CD4-positive, alpha-beta T cell (primary cell): ENCODE data around the gene TIMM13. TPM values are rescaled to one million over a fixed set of nuclear protein-coding genes. Genes with fewer than 3 reads are reported as not detected.
"Not testable (repeated sequence)": the region's sequence is repeated elsewhere in the genome, so short reads cannot be mapped to it uniquely, and the experiment has no call there.

Experiments
- ATAC-seq: fragments of 200-7000 bp; cut with Tn5 transposase; one replicate; pipeline ENCODE4 v1.10.0; 2022; ENCODE audit warnings: mild to moderate bottlenecking; ENCODE audit not compliant: poor library complexity
- CTCF ChIA-PET: fragments of 350-600 bp; sonication (Branson Sonifier 250); formaldehyde crosslinking; loops from one replicate; lab custom pipeline; 2021; ENCODE audit warnings: antibody characterized with exemption, inconsistent platforms; lab: Charles Lee
- POLR2A ChIA-PET: fragments of 350-600 bp; sonication (Branson Sonifier 250); formaldehyde crosslinking; loops from one replicate; lab custom pipeline; 2021; ENCODE audit warnings: antibody characterized with exemption, inconsistent platforms; lab: Charles Lee
- DNase-seq, 14 experiments: peaks; one replicate each; pipeline ENCODE4 v3.0.0-alpha.2; 2013 to 2020; ENCODE audit warnings: mixed read lengths in 2 of 14
- H3K27ac ChIP-seq, 2 donors: one replicate each; pipeline versions ENCODE4 v1.5.1 to v1.7.0; 2013; ENCODE audit warnings: low read length in 2 of 2, low read depth in 1 of 2, mild to moderate bottlenecking in 1 of 2
- H3K27me3 ChIP-seq, 2 experiments: 1 replicate in 1 of 2; 2 replicates in 1 of 2; pipeline versions ENCODE4 v1.6.1 to v1.7.0; 2013; ENCODE audit warnings: low read length in 2 of 2, control low read depth in 1 of 2, mild to moderate bottlenecking in 1 of 2, moderate library complexity in 1 of 2; ENCODE audit not compliant: insufficient read depth in 2 of 2, control insufficient read depth in 1 of 2
- H3K36me3 ChIP-seq: one replicate; pipeline ENCODE4 v1.6.1; 2013; ENCODE audit warnings: low read length, control low read depth; ENCODE audit not compliant: insufficient read depth
- H3K4me1 ChIP-seq: one replicate; pipeline ENCODE4 v1.6.1; 2013; ENCODE audit warnings: low read length, control low read depth; ENCODE audit not compliant: insufficient read depth
- H3K4me3 ChIP-seq: one replicate; pipeline ENCODE4 v1.5.1; 2013; ENCODE audit warnings: mild to moderate bottlenecking, low read length, moderate library complexity
- H3K9me3 ChIP-seq, 2 experiments: 1 replicate in 1 of 2; 2 replicates in 1 of 2; pipeline versions ENCODE4 v1.6.1 to v1.7.0; 2013; ENCODE audit warnings: low read length in 2 of 2, mild to moderate bottlenecking in 2 of 2, control low read depth in 1 of 2, moderate library complexity in 1 of 2; ENCODE audit not compliant: control insufficient read depth in 1 of 2, insufficient read depth in 1 of 2
- H3K27ac Mint-ChIP-seq: one replicate; pipeline ENCODE4 v1.8.0; 2020; ENCODE audit warnings: mixed read lengths
- H3K27me3 Mint-ChIP-seq: one replicate; pipeline ENCODE4 v1.8.0; 2021; ENCODE audit warnings: mixed read lengths
- H3K36me3 Mint-ChIP-seq: one replicate; pipeline ENCODE4 v1.8.0; 2021; ENCODE audit warnings: low read depth, mixed read lengths
- H3K4me1 Mint-ChIP-seq: one replicate; pipeline ENCODE4 v1.8.0; 2021; ENCODE audit warnings: low read depth, mixed read lengths
- H3K4me3 Mint-ChIP-seq: one replicate; pipeline ENCODE4 v1.8.0; 2020; ENCODE audit warnings: mild to moderate bottlenecking, mixed read lengths
- H3K9me3 Mint-ChIP-seq: one replicate; pipeline ENCODE4 v1.8.0; 2020; ENCODE audit warnings: mixed read lengths
- intact Hi-C, 2 experiments: fragments of 100-400 bp; cut with DNase I in 1 of 2; cut with micrococcal nuclease in 1 of 2; formaldehyde crosslinking; loops; one replicate each; pipeline versions ENCODE4 v1.15.1 to v1.9.0; 2023 to 2025; cut with DNase I, micrococcal nuclease
- total RNA-seq, 174 experiments: library from RNA in 2 of 174; stranded (reverse) in 2 of 174; gene quantifications; one replicate each; pipeline ENCODE4 v1.2.3 and lab custom pipeline; 2021 to 2026
- TF ChIP-seq, protein P1 (sequence below): fragments of 200-600 bp; IDR thresholded peaks from one replicate; pipeline ENCODE4 v1.8.0; 2022; ENCODE audit warnings: antibody characterized with exemption, mild to moderate bottlenecking

Gene TIMM13
- total RNA-seq, 2 experiments from 2014 or later = 17.3 to 22.3 TPM

DNA sequence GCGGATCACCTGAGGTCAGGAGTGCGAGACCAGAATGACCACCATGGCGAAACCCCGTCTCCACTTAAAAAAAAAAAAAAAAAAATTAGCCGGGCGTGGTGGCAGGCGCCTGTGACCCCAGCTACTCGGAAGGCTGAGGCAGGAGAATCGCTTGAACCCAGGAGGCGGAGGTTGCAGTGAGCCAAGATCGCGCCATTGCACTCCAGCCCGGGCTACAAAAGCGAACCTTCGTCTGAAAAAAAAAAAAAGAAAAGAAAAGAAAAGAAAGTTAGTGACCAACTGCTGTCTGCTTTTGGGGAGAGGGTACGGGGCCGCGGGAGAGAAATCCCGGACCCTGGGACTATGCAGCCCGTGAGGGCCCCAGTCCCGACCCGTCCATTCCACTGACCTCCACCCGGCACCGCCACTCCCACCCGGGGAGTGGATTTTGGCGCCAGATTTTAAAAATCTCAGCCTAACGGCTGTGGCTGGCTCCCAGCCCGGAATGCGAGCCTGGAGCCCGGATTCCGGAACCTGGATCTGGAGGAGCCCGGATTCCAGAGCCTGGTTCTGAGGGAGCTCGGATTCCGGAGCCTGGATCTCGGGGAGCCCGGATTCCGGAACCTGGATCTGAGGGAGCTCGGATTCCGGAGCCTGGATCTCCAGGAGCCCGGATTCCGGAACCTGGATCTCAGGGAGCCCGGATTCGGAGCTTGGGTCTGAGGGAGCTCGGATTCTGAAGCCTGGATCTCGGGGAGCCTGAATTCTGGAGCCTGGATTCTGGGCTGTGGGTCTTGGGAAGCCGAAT, 35.4 kb upstream of the TIMM13 start:
- intact Hi-C loops = no loop called here
- no peaks in the 10 kb centered on the region for H3K9me3 ChIP-seq
- no peak overlapping the region for H3K27ac Mint-ChIP-seq
- H3K4me1 Mint-ChIP-seq = no peaks in the 10 kb centered on the region
- POLR2A ChIA-PET = interaction anchor here (0.8 to 1.5 kb wide), 2 partner anchors 13 to 158 kb away, joined by 3 to 13 read pairs; partner anchors contain the start of gene GADD45B
- H3K4me3 ChIP-seq = peak overlapping the region; percentile 72
- TF ChIP-seq, protein P1, sequence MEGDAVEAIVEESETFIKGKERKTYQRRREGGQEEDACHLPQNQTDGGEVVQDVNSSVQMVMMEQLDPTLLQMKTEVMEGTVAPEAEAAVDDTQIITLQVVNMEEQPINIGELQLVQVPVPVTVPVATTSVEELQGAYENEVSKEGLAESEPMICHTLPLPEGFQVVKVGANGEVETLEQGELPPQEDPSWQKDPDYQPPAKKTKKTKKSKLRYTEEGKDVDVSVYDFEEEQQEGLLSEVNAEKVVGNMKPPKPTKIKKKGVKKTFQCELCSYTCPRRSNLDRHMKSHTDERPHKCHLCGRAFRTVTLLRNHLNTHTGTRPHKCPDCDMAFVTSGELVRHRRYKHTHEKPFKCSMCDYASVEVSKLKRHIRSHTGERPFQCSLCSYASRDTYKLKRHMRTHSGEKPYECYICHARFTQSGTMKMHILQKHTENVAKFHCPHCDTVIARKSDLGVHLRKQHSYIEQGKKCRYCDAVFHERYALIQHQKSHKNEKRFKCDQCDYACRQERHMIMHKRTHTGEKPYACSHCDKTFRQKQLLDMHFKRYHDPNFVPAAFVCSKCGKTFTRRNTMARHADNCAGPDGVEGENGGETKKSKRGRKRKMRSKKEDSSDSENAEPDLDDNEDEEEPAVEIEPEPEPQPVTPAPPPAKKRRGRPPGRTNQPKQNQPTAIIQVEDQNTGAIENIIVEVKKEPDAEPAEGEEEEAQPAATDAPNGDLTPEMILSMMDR = no peak
- H3K36me3 ChIP-seq = no peaks in the 10 kb centered on the region
- H3K4me1 ChIP-seq = peaks cover 18% of the 10 kb centered on the region
- H3K36me3 Mint-ChIP-seq = no peaks in the 10 kb centered on the region
- H3K27ac ChIP-seq = no peak overlapping the region
- CTCF ChIA-PET = interaction anchor here (2.2 kb wide), 1 partner anchor 174 kb away, joined by 7 read pairs; no protein-coding TSS in a partner anchor
- H3K27me3 Mint-ChIP-seq = no peaks in the 10 kb centered on the region
- no peak for DNase-seq
- no peaks in the 10 kb centered on the region for H3K9me3 Mint-ChIP-seq
- peaks cover 0 to 3% of the 10 kb centered on the region in 2 experiments for H3K27me3 ChIP-seq
- no peak for ATAC-seq
- peak overlapping the region; percentile 20 for H3K4me3 Mint-ChIP-seq

DNA sequence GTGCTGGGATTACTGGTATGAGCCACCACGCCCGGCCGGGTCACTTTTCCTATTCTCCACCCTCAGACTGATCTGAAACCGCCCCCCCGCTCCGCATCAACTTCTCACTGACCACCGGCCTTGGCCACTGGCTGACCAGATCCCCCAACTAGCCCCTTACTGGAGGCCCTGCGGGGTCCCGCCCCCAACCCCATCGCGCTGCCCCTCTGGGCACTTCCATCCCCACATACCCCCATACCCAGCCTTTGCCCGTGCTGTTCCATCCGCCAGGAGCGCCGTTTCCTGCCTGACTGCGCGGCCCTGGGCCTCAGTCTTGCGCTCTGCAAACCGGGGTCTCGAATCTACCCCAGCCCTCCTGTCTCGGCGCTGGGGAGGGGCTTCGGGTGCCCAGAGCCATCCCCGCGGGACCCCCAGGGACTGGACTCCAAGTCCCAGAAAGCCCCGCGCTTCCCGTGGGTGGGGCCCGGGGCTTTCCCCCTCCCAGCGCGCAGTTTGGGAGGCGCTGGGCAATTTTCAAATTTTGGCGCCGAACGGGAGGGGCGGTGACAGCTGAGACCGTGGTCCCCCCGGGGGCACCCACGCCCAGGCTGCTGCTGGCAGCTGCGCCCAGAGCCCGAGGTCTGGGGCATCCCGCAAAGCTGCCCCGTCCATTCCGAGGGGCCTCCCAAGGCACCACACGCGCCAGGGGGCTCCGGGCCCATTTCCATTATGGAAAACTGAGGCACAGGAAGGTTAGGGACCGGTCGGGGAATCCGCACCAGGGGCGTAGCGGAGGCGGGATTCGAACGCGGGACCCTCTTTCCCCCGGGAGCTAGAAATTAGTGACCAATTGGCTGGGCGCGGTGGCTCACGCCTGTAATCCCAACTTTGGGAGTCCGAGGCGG, 34.6 kb upstream of the TIMM13 start:
- H3K27ac Mint-ChIP-seq = no peak overlapping the region
- ChIA-PET CTCF (interaction anchor here (2.2 kb wide), 1 partner anchor 175 kb away, joined by 7 read pairs; no protein-coding TSS in a partner anchor), POLR2A (interaction anchor here (0.8 to 1.5 kb wide), 2 partner anchors 14 to 159 kb away, joined by 3 to 13 read pairs; partner anchors contain the start of gene GADD45B)
- Histone ChIP-seq H3K36me3 (no peaks in the 10 kb centered on the region), H3K27me3 (peaks cover 0 to 3% of the 10 kb centered on the region in 2 experiments), H3K4me1 (peaks cover 22% of the 10 kb centered on the region), H3K4me3 (peak overlapping the region; percentile 72), H3K27ac (no peak overlapping the region), H3K9me3 (no peaks in the 10 kb centered on the region)
- H3K36me3 Mint-ChIP-seq = no peaks in the 10 kb centered on the region
- peaks cover 2% of the 10 kb centered on the region for H3K4me1 Mint-ChIP-seq
- H3K9me3 Mint-ChIP-seq = no peaks in the 10 kb centered on the region
- DNase-seq (peak; percentile 23 to 69 (median 42)), ATAC-seq (peak; percentile 67)
- TF ChIP-seq, protein P1 = no peak
- intact Hi-C loops = no loop called here
- H3K27me3 Mint-ChIP-seq = no peaks in the 10 kb centered on the region
- H3K4me3 Mint-ChIP-seq = peak overlapping the region; percentile 64

GRCh38 chr19:2460245-2460644, 32.9 kb upstream of the TIMM13 start:
- H3K4me1 ChIP-seq = peaks cover 34% of the 10 kb centered on the region
- ATAC-seq (no peak), DNase-seq (no peak)
- H3K4me3 ChIP-seq = no peak overlapping the region
- Mint-ChIP-seq H3K27me3 (no peaks in the 10 kb centered on the region), H3K4me1 (peaks cover 6% of the 10 kb centered on the region), H3K36me3 (no peaks in the 10 kb centered on the region), H3K27ac (no peak overlapping the region), H3K9me3 (no peaks in the 10 kb centered on the region), H3K4me3 (peak overlapping the region; percentile 62)
- no peak overlapping the region for H3K27ac ChIP-seq
- peaks cover 0 to 3% of the 10 kb centered on the region in 2 experiments for H3K27me3 ChIP-seq
- POLR2A ChIA-PET = no interaction called here
- H3K36me3 ChIP-seq = no peaks in the 10 kb centered on the region
- TF ChIP-seq, protein P1 = no peak
- CTCF ChIA-PET = no interaction called here
- H3K9me3 ChIP-seq = no peaks in the 10 kb centered on the region
- intact Hi-C loops = no loop called here

GRCh38 chr19:2458776-2459175, 31.4 kb upstream of the TIMM13 start:
- CTCF ChIA-PET, H3K4me3 ChIP-seq, H3K4me3 Mint-ChIP-seq, H3K27me3 Mint-ChIP-seq, ATAC-seq, H3K27ac Mint-ChIP-seq, H3K27me3 ChIP-seq, POLR2A ChIA-PET, H3K36me3 ChIP-seq, H3K9me3 Mint-ChIP-seq, H3K9me3 ChIP-seq, DNase-seq, H3K27ac ChIP-seq, H3K36me3 Mint-ChIP-seq: not testable (repeated sequence)
- peaks cover 13% of the 10 kb centered on the region for H3K4me1 Mint-ChIP-seq
- intact Hi-C loops = loop anchor here in 1 of 2 experiments (5.0 kb wide), 1 partner anchor 284 kb away; the partner anchor contains the start of gene SLC39A3
- H3K4me1 ChIP-seq = peaks cover 43% of the 10 kb centered on the region
